CD4-positive, alpha-beta T cell treated with Interleukin-17A for 4 hours (primary cell): ENCODE data around the gene ZMAT5.
A peak's percentile ranks its signal among the peaks of the same experiment; 100 is the strongest.

Experiments used
- DNase-seq: peaks from one replicate; pipeline ENCODE4 v3.0.0-alpha.2; 2020; ENCODE audit warnings: mixed read lengths

The ZMAT5 gene

GRCh38 chr22:29766632-29767170 is at the start of gene ZMAT5:
ZMAT5 (minus strand) TSS chr22:29767007; CDS start chr22:29748544, 18,463 bp downstream.
- peak; percentile 93 for DNase-seq

GRCh38 chr22:29816539-29816938 is 49.7 kb upstream of the ZMAT5 start:
- DNase-seq: no peak

DNA sequence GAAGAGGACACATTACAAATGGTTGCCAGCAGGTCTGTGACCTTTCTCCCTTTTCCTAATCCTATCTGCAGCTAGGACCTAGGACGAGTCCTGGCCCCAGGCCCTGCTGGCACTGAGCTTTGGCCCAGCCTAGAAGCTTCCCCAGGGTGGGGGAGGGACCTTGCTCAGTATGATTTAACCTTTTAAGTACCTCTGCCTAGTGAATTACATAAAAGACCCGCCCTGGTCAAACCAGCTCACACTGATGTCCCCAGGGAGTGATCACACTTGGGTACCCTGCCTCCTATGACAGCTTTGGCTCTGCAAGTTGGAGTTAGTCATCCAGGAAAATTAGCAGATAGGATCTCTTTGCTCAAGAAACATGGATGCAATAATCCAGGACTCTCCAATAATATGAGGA is 49.3 kb upstream of the ZMAT5 start:
- no peak for DNase-seq

DNA sequence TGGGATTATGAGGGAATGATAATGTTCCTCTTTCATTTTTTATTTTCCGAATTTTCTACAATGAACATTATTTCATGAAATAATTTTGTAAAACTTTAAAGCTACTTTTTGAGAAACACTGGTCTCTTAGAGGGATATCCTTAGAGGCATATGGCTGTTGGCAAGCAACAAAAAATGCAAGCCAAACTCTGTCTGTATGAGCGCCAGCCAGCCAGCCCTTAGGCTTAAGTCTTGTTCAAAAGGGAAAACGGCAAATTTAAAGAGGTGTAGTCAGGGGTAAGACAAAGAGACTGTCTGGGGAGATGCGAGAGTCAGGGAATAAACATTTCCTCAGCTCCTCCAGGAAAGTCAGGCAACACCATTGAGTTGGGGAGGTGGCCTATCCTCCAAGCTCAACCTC is 48.8 kb upstream of the ZMAT5 start:
- DNase-seq: no peak

DNA sequence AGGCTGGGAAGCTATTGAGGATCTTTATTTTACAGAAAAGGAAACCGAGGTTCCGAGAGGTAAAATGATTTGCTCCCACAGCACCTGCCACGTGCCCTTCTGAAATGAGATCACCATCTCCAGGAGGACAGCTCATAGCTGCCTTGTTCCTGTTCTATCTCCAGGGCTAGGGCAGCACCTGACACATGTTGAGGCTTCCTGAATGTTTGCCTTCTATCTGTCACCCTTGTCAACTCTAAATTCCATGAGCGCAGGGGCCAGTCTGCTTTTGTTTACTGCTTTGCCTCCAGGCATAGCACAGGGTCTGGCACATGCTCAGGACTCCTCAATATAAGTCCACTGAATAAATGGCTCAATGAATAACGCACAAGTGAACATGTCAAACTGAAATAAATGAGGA is 47.2 kb upstream of the ZMAT5 start:
- DNase-seq: no peak

- DNase-seq: no peak
These were observed 46.8 kb upstream of the ZMAT5 start for GRCh38 chr22:29813563-29813962.

- no peak for DNase-seq
These were observed 46.3 kb upstream of the ZMAT5 start for GRCh38 chr22:29813126-29813525.

DNA sequence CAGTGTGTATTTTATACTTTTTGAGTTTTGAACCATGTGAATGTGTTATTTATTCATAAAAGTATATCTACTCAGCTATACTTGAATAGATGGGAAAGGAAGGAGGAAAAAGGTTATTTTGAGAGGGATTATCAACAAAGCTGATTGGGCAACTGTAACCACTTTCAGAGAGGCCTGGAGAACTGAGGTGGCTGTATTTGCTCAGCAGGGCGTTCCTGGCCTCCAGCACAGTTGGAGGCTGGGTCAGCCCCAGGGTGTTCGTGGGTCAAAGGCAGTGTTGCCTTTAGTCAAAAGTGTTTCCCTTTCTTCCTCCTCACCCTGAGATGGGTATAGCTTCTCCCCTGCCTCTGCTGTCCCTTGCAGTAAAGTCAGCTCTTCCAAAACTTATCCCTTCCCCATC is 44.6 kb upstream of the ZMAT5 start:
- no peak for DNase-seq

DNA sequence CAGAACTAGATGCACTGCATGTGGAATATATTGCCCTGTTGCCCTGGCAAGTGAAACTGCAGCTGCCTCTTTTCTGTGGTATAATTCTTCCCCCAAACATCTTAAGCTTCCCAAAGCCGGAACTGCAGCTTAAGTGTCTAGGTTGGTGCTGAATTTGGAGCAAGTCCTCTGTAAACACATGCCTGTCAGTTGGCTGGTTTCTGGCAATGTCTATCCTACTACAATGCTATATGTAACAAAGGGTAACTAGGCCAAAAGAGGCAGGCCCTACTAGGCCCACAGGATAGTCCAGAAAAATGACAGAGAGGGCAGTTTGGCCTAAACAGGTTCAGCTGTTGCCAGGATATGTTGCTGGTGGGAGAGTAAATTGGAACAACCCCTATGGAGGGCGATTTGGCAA is 43.4 kb upstream of the ZMAT5 start:
- no peak for DNase-seq

DNA sequence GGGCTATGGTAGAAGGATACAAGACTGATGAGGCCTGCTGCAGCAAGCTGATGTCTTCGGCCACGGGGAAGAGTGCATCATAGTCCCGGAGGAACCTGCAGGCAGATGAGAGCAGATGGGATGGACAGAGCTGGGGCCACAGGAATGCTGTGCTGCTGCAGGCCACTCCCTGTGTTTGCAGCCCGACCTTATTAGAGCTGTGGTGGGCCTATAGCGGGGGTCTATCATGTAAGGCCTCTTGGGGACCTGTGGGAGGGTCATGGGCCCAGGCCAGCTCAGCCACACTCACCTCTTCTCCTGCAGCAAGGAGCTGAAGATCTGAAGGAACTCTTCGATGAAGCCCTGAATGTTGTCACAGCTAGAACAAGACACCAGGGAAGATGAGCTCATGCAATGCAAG is 39.4 kb upstream of the ZMAT5 start:
- DNase-seq: no peak

- no peak for DNase-seq
These were observed 38.2 kb upstream of the ZMAT5 start for GRCh38 chr22:29804985-29805384.

GRCh38 chr22:29803190-29803589 is 36.4 kb upstream of the ZMAT5 start:
- DNase-seq: no peak

DNA sequence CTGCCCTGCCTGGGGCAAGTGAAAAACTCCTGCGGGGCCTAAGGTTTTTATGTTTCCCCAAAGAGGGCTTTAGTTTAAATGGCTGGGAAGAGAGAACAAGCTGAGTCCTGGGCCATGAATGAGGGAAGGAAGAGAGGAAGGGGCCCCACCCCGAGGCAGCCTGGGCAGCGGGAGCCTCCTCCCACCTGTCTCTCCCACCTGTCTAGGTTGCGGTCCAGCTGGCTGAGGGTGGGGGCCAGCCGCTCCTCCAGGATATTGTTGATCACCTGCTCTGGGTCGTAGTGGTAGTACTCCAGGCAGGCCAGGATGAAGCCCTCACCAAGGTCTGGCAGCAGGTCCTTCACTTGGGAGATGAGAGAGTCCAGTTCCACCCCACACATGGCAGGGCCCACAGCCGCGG is 35.0 kb upstream of the ZMAT5 start:
- no peak for DNase-seq

DNA sequence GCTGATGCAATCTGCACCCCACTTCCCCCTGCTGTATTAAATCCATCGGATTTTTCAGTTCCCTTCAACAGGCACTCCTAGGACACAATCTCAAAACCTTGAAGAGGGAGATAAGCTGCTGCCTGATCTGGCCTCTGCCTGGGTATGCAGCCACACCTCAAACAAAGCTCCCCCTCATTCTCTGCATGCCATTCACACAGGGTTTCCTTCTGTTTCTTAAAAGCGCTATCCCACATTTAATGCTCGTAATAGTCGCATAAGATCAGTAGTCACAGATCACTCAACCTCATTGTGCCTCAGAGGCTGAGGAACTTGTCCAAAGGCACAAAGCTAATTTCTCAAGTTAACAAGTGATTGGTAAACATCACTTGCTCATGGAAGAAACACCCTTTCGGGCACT is 34.3 kb upstream of the ZMAT5 start:
- no peak for DNase-seq

GRCh38 chr22:29799217-29799680 is 32.4 kb upstream of the ZMAT5 start:
- no peak for DNase-seq

DNA sequence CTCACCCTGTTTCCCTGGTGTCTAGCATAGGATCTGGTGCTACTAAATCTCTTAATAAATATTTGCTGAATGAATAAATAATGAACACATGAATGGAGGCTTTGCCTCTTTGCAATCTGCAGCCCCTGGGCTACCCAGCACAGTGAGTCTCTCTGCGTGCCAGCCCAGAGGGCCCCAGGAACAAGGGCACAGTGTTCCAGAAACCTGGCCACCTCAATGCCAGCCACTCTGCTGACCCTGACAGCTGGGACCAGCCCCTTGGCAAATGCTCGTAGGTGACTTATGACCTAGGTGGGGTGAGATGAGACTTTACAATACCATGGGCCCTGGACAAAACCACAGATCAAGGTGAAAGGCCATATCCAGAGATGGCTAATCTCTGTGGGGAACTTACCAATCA is 32.0 kb upstream of the ZMAT5 start:
- no peak for DNase-seq

GRCh38 chr22:29798318-29798717 is 31.5 kb upstream of the ZMAT5 start:
- DNase-seq: no peak

DNA sequence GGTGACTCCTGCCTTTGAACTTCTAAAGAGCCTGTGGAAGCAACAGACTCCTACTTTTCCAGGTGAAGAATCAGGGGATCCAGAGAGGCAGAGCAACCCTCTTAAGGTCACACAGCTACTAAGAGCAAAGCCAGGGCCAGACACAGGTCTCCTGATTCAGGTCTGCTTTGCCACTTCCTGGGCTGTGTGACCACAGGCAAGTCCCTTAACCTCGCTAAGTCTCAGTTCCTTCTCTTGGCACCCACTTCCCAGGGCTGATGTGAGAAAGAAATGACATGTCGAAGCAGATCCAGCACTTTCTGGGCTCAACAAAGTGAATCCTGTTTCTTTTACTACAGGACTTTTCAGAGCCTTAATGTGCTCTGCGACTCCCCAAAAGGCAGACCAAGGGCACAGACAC is 30.5 kb upstream of the ZMAT5 start:
- no peak for DNase-seq

DNA sequence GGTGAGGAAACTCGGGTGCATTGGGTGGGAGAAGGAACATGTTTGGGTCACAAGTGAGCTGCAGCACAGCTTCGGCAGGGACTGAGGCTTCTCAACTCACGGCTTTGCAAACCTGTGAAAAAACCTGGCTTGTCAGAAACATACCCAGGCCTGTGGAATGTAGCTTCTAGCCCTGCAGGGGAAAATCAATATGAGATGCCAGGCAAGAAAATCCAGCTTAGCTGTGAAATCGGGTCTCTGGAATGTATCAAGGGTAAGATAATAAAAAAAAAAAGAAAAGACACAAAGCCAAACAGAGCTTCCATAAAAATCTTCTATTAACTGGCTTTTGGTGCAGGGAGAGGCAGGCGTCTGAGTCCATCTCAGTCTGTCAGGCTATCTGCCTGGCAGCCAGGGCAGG is 28.9 kb upstream of the ZMAT5 start:
- DNase-seq: no peak

- DNase-seq: no peak
These were observed 26.6 kb upstream of the ZMAT5 start for GRCh38 chr22:29793396-29793795.

DNA sequence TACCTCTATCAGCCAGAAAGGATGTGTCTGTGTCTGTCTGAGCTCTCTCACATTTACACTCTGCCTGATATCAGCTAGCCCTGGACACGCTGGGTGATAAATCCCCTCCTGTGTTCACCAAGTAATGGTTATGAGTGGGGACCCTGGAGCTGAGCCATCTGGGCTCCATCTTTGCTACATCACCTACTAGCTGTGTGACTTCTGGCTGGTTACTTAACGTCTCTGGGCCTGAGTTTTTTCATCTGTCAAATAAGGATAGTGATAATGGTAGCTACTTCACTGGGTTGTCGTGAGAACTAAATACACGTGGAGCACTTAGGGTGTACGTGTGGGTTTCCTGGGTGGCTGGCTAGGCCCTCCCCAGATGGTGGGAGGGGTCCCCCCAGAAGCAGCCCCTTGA is 23.3 kb upstream of the ZMAT5 start:
- DNase-seq: no peak

DNA sequence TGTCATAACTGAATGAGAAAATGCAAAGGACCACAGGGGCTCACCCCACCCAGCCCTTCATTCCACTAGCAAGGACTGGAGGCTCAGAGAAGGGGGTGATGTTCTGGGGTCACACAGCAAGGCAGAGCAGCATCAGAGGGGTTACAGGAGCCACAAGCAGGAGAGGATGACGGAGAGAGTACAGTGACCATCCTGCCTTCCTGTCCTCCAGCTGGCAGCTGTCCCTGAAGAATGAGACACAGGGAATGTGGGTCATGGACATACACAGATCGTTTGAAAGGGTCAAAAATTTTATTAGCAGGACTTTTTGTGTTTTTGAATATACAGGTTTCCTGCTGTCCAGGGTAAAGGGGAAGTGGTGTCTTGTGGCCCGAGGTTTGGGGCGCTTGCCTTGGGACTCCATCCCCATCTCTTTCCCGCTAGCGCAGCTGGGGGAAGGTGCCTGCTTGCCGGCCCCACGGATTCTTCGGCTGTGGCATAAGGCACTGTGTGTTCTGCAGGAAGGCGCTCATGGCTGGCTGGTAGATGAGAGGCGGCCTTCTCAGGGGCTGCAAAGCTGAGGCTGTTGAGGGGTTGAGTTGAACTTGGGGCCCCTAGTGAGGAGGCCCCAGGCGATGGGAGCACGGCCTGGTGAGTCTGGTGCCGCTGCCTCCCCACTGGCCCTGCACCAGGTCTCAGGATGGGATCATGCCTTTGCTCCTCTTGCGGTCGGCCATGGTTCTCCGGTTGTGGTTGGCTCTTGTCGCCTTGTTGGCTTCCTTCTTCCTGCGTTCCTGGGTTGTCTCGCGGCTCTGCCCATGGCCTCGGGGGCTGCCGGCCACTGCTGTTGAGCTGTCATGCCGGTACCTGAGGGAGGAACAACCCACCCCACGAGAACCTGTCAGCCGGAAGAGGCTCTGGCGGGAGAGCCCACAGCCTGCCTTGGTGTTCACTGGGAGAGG is 21.8 kb upstream of the ZMAT5 start:
- no peak for DNase-seq

- no peak for DNase-seq
These were observed 20.7 kb upstream of the ZMAT5 start for GRCh38 chr22:29787371-29787980.

GRCh38 chr22:29786031-29786430 is 19.2 kb upstream of the ZMAT5 start:
- DNase-seq: no peak
